Measurements from ENCODE around the gene CCDC88C. TPM values are rescaled to one million over a fixed set of nuclear protein-coding genes. Genes with fewer than 3 reads are reported as not detected.
A peak's percentile ranks its signal among the peaks of the same experiment; 100 is the strongest.

The CCDC88C gene
- total RNA-seq, 2 experiments from 2014 or later: 137 to 253 TPM

DNA sequence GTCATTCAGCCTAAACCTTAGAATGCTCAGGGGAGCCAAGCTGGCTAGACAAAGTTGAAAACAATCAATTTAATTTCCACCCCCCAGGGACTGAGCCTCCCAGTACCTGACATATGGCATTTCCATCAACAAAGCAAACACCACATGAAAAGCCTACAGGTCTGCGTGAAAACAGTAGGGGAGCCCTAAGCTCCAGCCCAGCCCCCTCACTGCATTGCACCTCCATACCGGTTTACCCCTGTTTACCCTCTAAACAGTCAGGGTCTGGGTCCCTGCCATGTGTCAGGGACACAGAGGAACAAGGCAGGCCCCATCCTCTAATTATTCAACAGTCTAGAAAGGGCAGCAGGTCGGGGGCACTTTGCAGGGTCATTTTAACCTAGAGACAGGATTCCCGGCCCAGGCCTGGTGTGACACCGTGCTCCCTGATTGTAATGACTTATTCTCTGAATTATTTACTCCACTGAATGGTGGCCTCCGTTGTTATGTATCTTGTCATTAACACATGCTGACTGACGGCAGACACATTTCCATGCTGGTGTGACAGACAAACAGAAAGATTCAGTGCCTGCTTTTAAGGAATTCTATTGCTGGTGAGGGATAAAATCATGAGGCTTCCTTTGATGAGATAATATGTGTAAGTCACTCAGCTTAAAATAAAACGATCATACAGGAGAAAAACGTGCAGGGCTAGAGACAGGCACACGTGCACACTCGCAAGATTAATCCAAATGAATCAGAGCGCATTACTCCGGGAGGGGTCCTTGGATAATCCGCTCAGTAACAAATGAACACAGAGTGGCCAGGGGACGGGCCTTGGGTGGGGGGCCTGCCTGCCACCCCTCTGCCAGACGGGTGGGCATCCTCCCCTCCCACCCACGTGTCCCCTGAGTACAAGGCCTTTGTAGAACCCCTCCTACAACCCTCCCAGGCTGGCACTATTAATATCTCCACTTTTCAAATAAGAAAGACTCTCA, 23.2 kb downstream of the CCDC88C start:
- DNase-seq (ENCODE audit: low spot score): no peak
- H3K36me3 ChIP-seq (ENCODE audit: insufficient read depth, low read length): peaks cover 71% of the 10 kb centered on the region
- peak overlapping the region; percentile 89 for H3K27ac ChIP-seq (ENCODE audit: low read depth, low read length, poor library complexity, severe bottlenecking)
- H2AFZ ChIP-seq (ENCODE audit: low read length): no peak overlapping the region
- H3K9me2 ChIP-seq (ENCODE audit: insufficient read depth, low read length): no peaks in the 10 kb centered on the region
- intact Hi-C loops (cut with micrococcal nuclease; ENCODE audit: unreplicated experiment): no loop called here
- H4K20me1 ChIP-seq (ENCODE audit: insufficient read depth, low read length): peaks cover 48% of the 10 kb centered on the region
- H3K4me2 ChIP-seq (ENCODE audit: low read length): peak overlapping the region; percentile 98
- no TSS peak for BruUV-seq (replicated peaks)
- ChIA-PET POLR2A (interaction anchor here (0.7 to 4.5 kb wide), 12 partner anchors 16 to 70 kb away, joined by 3 to 33 read pairs (median 5); no protein-coding TSS in a partner anchor), CTCF (ENCODE audit: unreplicated experiment) (interaction anchor here (0.6 kb wide), 1 partner anchor 35 kb away, joined by 3 read pairs; no protein-coding TSS in a partner anchor)
- peaks cover 100% of the 10 kb centered on the region for H3K79me2 ChIP-seq (ENCODE audit: insufficient read depth, low read depth, low read length)
- no peaks in the 10 kb centered on the region for H3K9me3 ChIP-seq (ENCODE audit: low read length)
- TF ChIP-seq, protein P1, sequence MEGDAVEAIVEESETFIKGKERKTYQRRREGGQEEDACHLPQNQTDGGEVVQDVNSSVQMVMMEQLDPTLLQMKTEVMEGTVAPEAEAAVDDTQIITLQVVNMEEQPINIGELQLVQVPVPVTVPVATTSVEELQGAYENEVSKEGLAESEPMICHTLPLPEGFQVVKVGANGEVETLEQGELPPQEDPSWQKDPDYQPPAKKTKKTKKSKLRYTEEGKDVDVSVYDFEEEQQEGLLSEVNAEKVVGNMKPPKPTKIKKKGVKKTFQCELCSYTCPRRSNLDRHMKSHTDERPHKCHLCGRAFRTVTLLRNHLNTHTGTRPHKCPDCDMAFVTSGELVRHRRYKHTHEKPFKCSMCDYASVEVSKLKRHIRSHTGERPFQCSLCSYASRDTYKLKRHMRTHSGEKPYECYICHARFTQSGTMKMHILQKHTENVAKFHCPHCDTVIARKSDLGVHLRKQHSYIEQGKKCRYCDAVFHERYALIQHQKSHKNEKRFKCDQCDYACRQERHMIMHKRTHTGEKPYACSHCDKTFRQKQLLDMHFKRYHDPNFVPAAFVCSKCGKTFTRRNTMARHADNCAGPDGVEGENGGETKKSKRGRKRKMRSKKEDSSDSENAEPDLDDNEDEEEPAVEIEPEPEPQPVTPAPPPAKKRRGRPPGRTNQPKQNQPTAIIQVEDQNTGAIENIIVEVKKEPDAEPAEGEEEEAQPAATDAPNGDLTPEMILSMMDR (conservative IDR thresholded peaks at IDR 0.05; ENCODE audit: low read length): no peak
- TF ChIP-seq EZH2phosphoT487 (IDR thresholded peaks at IDR 0.05; ENCODE audit: borderline replicate concordance, low read depth, low read length): no peak
- H3K4me3 ChIP-seq (ENCODE audit: low read depth, low read length, poor library complexity, severe bottlenecking): peak overlapping the region; percentile 63
- H3K4me1 ChIP-seq (ENCODE audit: insufficient read depth, low read length, poor library complexity, severe bottlenecking): peaks cover 98% of the 10 kb centered on the region

DNA sequence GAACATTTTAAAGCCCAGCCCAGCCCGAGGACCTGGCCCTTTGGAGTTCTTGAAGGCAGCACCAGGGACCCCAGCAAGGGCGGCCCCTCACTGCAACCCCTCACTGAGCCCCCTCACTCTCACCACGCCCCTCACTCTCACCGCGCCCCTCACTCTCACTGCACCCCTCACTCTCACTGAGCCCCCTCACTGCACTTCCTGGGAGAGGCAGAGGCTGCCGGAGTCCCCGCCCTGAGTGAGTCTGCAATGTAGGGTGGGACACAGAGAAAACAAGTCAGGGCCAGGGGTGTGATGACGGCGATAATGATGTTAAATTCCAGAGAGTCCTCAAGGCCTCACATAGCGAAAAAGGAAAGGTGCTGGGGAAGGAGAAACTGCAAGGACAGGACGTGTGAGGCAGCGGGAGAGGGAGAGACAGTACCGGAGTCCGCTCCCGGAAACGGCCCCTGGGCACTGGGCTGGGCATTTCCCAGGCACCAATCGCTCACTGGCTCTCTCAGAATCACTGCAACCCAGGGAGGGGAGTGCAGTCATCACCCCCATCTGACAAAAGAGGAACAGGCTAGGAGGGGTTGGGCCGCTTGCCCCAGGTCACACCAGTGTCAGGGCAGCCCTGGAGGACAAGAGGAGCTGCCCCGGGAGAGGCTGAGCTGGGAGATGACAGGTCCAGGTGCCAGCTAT, 24.9 kb downstream of the CCDC88C start:
- peak overlapping the region; percentile 89 for H3K27ac ChIP-seq (ENCODE audit: low read depth, low read length, poor library complexity, severe bottlenecking)
- no peak for DNase-seq (ENCODE audit: low spot score)
- H3K4me3 ChIP-seq (ENCODE audit: low read depth, low read length, poor library complexity, severe bottlenecking): peak overlapping the region; percentile 63
- ChIA-PET CTCF (ENCODE audit: unreplicated experiment) (interaction anchor here (1.1 to 1.2 kb wide), 2 partner anchors 11 to 23 kb away, joined by 3 read pairs; no protein-coding TSS in a partner anchor), POLR2A (interaction anchor here (0.7 to 4.5 kb wide), 10 partner anchors 13 to 68 kb away, joined by 3 to 33 read pairs (median 5); no protein-coding TSS in a partner anchor)
- intact Hi-C loops (cut with micrococcal nuclease; ENCODE audit: unreplicated experiment): no loop called here
- H3K4me1 ChIP-seq (ENCODE audit: insufficient read depth, low read length, poor library complexity, severe bottlenecking): peaks cover 98% of the 10 kb centered on the region
- peaks cover 52% of the 10 kb centered on the region for H4K20me1 ChIP-seq (ENCODE audit: insufficient read depth, low read length)
- BruUV-seq (replicated peaks): no TSS peak
- H3K4me2 ChIP-seq (ENCODE audit: low read length): peak overlapping the region; percentile 98
- H3K79me2 ChIP-seq (ENCODE audit: insufficient read depth, low read depth, low read length): peaks cover 100% of the 10 kb centered on the region
- no peak overlapping the region for H2AFZ ChIP-seq (ENCODE audit: low read length)
- H3K9me2 ChIP-seq (ENCODE audit: insufficient read depth, low read length): no peaks in the 10 kb centered on the region
- H3K36me3 ChIP-seq (ENCODE audit: insufficient read depth, low read length): peaks cover 77% of the 10 kb centered on the region
- TF ChIP-seq EZH2phosphoT487 (IDR thresholded peaks at IDR 0.05; ENCODE audit: borderline replicate concordance, low read depth, low read length): no peak
- TF ChIP-seq, protein P1 (conservative IDR thresholded peaks at IDR 0.05; ENCODE audit: low read length): no peak
- no peaks in the 10 kb centered on the region for H3K9me3 ChIP-seq (ENCODE audit: low read length)

Data from OCI-LY7 (cell line).